Lower lobe of right lung (tissue), 2 donors: ENCODE measurements around the gene ELOA2. TPM values are rescaled to one million over a fixed set of nuclear protein-coding genes. Genes with fewer than 3 reads are reported as not detected.
"Not testable (repeated sequence)": the region's sequence is repeated elsewhere in the genome, so short reads cannot be mapped to it uniquely, and the experiment has no call there.

Source experiments
- ATAC-seq, 2 donors: fragments of 200-7000 bp; cut with Tn5 transposase; one replicate each; pipeline ENCODE4 v1.9.1; 2020 to 2022; ENCODE audit warnings: mild to moderate bottlenecking in 2 of 2, moderate library complexity in 2 of 2
- DNase-seq: peaks from one replicate; pipeline ENCODE4 v3.0.0-alpha.2; 2020
- H3K27ac ChIP-seq: fragments of 200-600 bp; one replicate; pipeline ENCODE4 v1.8.0; 2022
- H3K27me3 ChIP-seq: fragments of 200-600 bp; one replicate; pipeline ENCODE4 v1.8.0; 2022; ENCODE audit warnings: low read depth
- H3K36me3 ChIP-seq: fragments of 200-600 bp; one replicate; pipeline ENCODE4 v1.8.0; 2022; ENCODE audit warnings: mild to moderate bottlenecking
- H3K4me1 ChIP-seq: fragments of 200-600 bp; one replicate; pipeline ENCODE4 v1.8.0; 2022
- H3K4me3 ChIP-seq: fragments of 200-600 bp; one replicate; pipeline ENCODE4 v1.8.0; 2022; ENCODE audit warnings: mild to moderate bottlenecking
- H3K9me3 ChIP-seq: fragments of 200-600 bp; one replicate; pipeline ENCODE4 v1.8.0; 2022
- intact Hi-C: fragments of 100-400 bp; cut with DNase I; formaldehyde crosslinking; loops from one replicate; pipeline ENCODE4 v1.11.0; 2022
- total RNA-seq: library from RNA; stranded (reverse); fragmentation: NEBNext Ultra II Directional; extraction: Animal tissue kit (Norgen Biotek cat#: 25700); gene quantifications from one replicate; pipeline ENCODE4 v1.2.1, GENCODE V29; 2021
- TF ChIP-seq, protein P1 (sequence below): fragments of 200-600 bp; IDR thresholded peaks from one replicate; pipeline ENCODE4 v1.8.0; 2022; ENCODE audit warnings: antibody characterized with exemption, mild to moderate bottlenecking
- donor health status: DM: no; HTN: yes; CAD: no; lungs with severe emphysema.

ELOA2 gene
- total RNA-seq, 1 donor from 2014 or later = not detected

DNA sequence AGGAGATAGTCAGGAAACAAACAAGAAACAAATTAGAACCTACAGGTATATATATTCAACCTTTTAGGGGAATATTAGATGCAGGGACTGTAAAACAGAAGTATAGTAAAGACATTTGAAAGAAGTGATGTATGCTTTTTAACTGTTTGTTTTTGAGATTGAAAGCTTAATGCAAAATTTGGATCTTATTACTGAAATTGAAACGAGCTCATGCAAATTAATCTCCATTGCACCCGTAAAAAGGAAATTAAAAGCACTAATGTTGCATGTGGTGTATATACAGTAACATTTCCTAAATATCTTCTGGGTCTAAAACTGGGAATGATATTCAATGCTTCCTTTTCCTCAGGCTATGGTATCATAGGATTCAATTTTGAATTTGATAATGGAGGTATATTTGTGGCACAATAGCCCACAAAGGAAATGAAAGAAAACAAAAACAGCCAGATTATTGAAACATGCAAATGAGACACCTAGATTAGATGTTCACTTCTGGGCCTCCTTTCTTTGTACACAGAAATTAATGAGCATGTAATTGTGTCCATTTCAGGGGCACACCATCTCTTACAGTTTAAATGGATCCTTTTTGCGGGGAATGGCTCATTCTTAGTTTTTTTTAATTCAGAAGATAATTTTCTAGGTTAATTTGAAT is 1.6 kb upstream of the ELOA2 start:
- Histone ChIP-seq H3K27me3 (no peaks in the 10 kb centered on the region), H3K27ac (no peak overlapping the region), H3K4me3 (no peak overlapping the region), H3K9me3 (no peaks in the 10 kb centered on the region), H3K36me3 (no peaks in the 10 kb centered on the region), H3K4me1 (no peaks in the 10 kb centered on the region)
- TF ChIP-seq, protein P1, sequence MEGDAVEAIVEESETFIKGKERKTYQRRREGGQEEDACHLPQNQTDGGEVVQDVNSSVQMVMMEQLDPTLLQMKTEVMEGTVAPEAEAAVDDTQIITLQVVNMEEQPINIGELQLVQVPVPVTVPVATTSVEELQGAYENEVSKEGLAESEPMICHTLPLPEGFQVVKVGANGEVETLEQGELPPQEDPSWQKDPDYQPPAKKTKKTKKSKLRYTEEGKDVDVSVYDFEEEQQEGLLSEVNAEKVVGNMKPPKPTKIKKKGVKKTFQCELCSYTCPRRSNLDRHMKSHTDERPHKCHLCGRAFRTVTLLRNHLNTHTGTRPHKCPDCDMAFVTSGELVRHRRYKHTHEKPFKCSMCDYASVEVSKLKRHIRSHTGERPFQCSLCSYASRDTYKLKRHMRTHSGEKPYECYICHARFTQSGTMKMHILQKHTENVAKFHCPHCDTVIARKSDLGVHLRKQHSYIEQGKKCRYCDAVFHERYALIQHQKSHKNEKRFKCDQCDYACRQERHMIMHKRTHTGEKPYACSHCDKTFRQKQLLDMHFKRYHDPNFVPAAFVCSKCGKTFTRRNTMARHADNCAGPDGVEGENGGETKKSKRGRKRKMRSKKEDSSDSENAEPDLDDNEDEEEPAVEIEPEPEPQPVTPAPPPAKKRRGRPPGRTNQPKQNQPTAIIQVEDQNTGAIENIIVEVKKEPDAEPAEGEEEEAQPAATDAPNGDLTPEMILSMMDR = no peak
- intact Hi-C loops = no loop called here
- DNase-seq (no peak), ATAC-seq (no peak)

DNA sequence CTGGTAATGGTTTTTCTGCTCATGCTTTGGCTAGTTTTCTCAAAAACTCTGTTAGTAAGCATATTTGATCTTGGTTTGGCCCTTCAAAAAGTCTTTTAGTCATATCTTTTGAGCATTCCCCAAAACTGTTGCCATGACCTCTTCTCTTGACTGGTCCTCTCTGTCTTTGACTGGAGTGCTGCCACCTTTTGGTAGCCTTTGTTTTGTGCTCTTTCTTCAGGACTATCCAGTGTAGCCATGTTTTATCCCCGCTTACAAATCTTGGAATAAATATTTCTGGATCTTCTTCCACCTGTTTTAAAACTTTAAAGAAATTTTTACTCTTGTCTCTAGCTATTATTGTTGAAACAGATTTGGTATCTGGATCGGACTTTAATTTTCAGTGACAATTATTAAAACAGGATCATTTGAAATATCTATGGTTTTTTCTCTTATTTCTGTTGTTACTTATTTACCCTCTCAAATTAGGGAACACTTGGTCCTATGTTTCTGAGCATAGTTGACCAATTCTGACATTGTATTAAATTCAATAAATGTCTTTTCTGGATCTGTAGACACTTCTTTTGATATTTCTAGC is 965 bp upstream of the ELOA2 start:
- Histone ChIP-seq H3K4me1 (no peaks in the 10 kb centered on the region), H3K9me3 (no peaks in the 10 kb centered on the region), H3K4me3 (no peak overlapping the region), H3K27ac (no peak overlapping the region), H3K27me3 (no peaks in the 10 kb centered on the region), H3K36me3 (no peaks in the 10 kb centered on the region)
- no peak for DNase-seq
- intact Hi-C loops = no loop called here
- no peak for ATAC-seq
- TF ChIP-seq, protein P1 = peak; percentile 30

DNA sequence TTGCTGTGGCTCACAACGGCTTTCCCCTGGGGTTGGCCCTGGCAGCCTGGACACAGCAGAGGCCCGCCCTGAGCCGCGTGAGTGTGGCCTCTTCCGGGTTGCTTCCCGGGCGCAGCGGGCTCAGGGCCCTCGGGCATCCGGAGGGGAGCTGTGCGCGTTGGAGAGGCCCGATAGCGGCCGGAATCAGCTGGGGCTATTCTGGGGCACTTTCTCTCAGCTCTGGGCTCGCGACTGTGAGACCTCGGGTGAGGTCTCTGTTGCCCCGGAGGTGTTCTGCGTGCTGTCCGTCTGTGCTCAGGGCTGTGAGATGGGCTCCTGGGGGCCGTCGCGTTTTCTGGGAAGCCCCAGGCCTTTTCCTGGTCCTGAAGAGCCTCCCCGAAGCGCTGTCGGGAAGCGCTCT is 830 bp downstream of the ELOA2 start:
- ATAC-seq, H3K4me3 ChIP-seq, H3K9me3 ChIP-seq, H3K27me3 ChIP-seq, H3K36me3 ChIP-seq, intact Hi-C loops, H3K27ac ChIP-seq, DNase-seq, H3K4me1 ChIP-seq: not testable (repeated sequence)

DNA sequence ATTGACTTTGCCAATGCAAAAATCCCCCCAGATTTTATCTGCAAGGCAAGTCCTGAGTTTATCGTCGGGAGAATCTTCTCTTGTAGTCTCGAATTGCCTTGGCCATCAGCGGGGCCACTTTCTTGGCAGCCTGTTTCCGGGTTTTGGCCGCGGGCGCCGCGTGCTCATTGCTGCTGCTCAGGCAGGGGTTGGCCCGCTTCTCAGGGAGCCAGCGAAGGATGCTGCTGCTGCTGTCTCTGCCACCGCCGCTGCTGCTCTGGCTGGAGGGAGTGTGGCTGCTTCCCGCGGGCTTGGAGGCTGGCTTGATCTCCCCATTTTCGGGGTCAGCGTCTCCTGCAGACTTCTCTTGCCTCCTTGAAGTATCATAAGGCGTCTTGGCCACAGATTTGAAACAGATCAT is 2.5 kb downstream of the ELOA2 start:
- H3K4me3 ChIP-seq = no peak overlapping the region
- H3K27ac ChIP-seq = no peak overlapping the region
- H3K9me3 ChIP-seq = no peaks in the 10 kb centered on the region
- ATAC-seq (no peak), DNase-seq (no peak)
- no peaks in the 10 kb centered on the region for H3K36me3 ChIP-seq
- TF ChIP-seq, protein P1 = no peak
- H3K27me3 ChIP-seq = no peaks in the 10 kb centered on the region
- intact Hi-C loops = no loop called here
- H3K4me1 ChIP-seq = no peaks in the 10 kb centered on the region

DNA sequence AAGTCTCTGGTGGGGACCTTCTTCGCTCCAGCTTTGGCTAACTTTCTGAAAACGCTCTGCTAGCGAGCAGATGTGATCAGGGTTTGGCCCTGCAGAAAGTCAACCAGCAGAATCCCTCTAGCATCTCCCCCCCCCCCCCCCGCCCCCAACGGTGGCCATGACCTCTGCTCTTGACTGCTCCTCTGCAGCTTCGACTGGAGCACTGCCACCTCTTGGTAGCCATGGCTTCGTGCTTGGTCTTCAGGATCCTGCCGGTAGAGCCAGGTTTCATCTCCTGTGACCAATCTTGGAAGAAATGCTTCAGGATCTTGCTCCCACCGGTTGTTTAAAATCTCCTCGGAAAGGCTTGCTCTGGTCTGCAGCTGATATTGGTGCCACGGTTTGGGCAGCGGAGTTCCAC is 4.5 kb downstream of the ELOA2 start:
- DNase-seq, H3K9me3 ChIP-seq, ATAC-seq, intact Hi-C loops, H3K27ac ChIP-seq, H3K4me3 ChIP-seq, H3K36me3 ChIP-seq, H3K27me3 ChIP-seq, H3K4me1 ChIP-seq: not testable (repeated sequence)

DNA sequence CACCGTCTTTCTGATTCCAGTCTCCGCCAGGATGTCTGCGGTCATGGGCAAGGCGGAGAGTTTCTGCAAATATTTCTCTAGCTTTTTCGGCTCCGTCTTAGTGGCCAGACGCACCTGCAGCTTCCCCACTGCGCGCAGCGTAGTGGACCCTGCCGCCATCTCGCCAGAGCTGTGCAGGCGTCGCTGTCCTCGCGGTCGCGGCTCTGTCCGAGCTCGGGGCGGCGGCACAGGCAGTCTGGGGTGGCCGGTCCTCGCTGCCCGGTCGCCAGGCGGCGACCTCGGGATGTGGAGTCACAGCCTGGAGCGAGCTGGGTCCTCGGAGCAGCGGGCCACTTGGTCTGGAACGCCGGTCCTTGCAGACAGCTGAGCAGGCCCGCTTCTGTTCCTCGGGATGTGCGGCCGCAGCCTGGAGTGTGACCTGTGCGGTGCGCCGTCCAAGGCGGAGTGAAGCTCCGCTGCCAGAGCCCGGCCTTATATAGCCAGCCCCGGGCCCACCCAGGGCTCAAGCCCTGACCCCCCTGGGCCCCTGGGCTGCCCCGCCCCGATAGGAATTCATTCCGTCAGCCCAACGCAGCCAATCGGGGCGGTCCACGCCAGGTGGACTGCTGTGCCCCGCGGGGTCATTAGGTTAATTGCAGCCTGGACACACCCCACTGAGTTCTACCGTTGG is 5.6 kb downstream of the ELOA2 start:
- intact Hi-C loops, H3K9me3 ChIP-seq, H3K4me1 ChIP-seq, H3K4me3 ChIP-seq, H3K36me3 ChIP-seq, H3K27me3 ChIP-seq, H3K27ac ChIP-seq, DNase-seq: not testable (repeated sequence)
- ATAC-seq = peak; percentile 54

DNA sequence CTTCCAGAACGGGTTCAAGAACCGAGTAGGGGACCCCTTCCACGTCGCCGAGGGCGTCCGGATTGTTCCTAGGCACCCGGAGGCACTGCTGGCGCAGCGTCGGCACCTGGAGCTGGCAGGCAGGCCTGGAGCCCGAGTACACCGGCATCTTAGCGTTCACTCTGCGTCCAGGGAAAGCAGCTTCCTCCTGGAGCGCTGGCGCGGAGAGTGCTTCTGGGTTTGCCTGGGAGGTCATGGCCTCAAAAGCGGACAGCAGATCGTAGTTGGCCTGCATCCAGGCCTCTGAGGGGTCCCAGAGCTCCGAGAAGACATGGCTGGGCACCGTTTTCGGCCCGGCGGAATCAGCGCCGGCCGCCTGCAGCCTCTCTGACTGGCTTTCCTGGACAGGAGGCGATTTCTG is 6.7 kb downstream of the ELOA2 start:
- DNase-seq, H3K4me1 ChIP-seq, H3K4me3 ChIP-seq, H3K36me3 ChIP-seq, H3K27me3 ChIP-seq, ATAC-seq, H3K27ac ChIP-seq, intact Hi-C loops, H3K9me3 ChIP-seq: not testable (repeated sequence)

DNA sequence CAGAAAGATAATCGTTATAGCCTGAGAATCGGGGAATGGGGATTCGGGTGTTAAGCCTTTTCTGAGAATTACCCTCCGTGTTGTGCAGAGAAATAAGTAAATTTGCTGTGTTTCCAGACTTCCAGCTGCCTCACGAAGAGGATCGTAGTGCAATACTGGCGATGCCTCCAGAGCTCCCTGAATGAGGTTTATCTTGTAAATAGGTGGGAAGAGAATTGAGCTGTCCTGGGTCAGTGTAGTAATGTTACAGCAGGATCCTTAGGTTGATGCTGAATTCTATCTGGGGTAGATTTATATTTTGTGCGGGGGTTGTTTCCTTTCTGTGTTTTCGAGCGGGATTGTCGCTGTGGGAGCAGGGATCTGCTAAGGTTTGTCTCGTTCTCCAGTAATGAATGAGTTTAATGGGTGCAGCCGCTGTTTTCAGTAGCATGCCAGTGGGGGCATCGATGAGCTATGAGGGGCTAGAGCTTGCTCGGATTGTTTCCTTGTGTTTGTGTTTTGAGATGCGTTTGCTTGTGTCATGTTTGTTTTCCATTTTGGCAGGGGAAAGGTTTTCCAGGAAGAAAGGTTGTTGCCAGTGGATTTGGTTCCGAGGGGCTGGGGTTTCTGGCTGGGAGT is 9.8 kb downstream of the ELOA2 start:
- ATAC-seq = peak in 1 of 2 donors; percentile 4
- H3K27me3 ChIP-seq, DNase-seq, H3K9me3 ChIP-seq, H3K4me3 ChIP-seq, H3K36me3 ChIP-seq, H3K4me1 ChIP-seq, intact Hi-C loops, H3K27ac ChIP-seq: not testable (repeated sequence)

DNA sequence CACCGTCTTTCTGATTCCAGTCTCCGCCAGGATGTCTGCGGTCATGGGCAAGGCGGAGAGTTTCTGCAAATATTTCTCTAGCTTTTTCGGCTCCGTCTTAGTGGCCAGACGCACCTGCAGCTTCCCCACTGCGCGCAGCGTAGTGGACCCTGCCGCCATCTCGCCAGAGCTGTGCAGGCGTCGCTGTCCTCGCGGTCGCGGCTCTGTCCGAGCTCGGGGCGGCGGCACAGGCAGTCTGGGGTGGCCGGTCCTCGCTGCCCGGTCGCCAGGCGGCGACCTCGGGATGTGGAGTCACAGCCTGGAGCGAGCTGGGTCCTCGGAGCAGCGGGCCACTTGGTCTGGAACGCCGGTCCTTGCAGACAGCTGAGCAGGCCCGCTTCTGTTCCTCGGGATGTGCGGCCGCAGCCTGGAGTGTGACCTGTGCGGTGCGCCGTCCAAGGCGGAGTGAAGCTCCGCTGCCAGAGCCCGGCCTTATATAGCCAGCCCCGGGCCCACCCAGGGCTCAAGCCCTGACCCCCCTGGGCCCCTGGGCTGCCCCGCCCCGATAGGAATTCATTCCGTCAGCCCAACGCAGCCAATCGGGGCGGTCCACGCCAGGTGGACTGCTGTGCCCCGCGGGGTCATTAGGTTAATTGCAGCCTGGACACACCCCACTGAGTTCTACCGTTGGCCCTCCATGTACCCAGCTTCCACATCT is 11.5 kb downstream of the ELOA2 start:
- DNase-seq, H3K4me3 ChIP-seq, H3K4me1 ChIP-seq, H3K36me3 ChIP-seq, H3K27ac ChIP-seq, H3K9me3 ChIP-seq, intact Hi-C loops, H3K27me3 ChIP-seq: not testable (repeated sequence)
- peak; percentile 41 to 54 for ATAC-seq

DNA sequence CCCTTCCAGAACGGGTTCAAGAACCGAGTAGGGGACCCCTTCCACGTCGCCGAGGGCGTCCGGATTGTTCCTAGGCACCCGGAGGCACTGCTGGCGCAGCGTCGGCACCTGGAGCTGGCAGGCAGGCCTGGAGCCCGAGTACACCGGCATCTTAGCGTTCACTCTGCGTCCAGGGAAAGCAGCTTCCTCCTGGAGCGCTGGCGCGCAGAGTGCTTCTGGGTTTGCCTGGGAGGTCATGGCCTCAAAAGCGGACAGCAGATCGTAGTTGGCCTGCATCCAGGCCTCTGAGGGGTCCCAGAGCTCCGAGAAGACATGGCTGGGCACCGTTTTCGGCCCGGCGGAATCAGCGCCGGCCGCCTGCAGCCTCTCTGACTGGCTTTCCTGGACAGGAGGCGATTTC is 12.6 kb downstream of the ELOA2 start:
- H3K27ac ChIP-seq, ATAC-seq, intact Hi-C loops, H3K4me3 ChIP-seq, DNase-seq, H3K36me3 ChIP-seq, H3K27me3 ChIP-seq, H3K9me3 ChIP-seq, H3K4me1 ChIP-seq: not testable (repeated sequence)
